Activated naive CD4-positive, alpha-beta T cell treated with anti-CD3 and anti-CD28 coated beads, Interleukin-2, amount 50 U/mL, for 24 hours (primary cell): Measurements from ENCODE around the gene MYO5A.

Experiments used
- H3K27ac Mint-ChIP-seq: one replicate; pipeline ENCODE4 v1.8.0; 2021; ENCODE audit warnings: mild to moderate bottlenecking, mixed read lengths
- H3K27me3 Mint-ChIP-seq: one replicate; pipeline ENCODE4 v1.8.0; 2021; ENCODE audit warnings: mixed read lengths
- H3K36me3 Mint-ChIP-seq: one replicate; pipeline ENCODE4 v1.8.0; 2021; ENCODE audit warnings: mixed read lengths
- H3K4me1 Mint-ChIP-seq: one replicate; pipeline ENCODE4 v1.8.0; 2021; ENCODE audit warnings: mixed read lengths
- H3K4me3 Mint-ChIP-seq: one replicate; pipeline ENCODE4 v1.8.0; 2021; ENCODE audit warnings: mild to moderate bottlenecking, mixed read lengths
- H3K9me3 Mint-ChIP-seq: one replicate; pipeline ENCODE4 v1.8.0; 2021; ENCODE audit warnings: mixed read lengths

MYO5A gene

DNA sequence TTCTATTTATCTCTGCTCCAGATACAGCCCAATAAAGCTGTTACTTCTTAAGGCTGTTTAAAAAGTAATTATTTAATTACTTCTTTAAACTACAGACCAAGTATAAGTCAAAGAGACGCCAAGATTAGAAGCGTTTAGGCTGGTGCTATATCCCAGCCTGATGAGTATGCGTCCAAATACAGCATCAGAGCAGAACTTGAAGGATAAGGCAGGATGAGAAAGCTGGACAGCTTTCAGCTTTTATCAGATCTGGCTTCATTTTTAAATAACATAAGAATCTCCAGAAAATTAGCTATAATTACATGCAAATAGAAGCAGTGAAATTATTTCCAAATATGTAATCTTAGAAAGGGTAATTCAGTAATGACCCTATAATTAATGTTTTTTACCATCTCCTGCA is 122.8 kb downstream of the MYO5A start:
- H3K4me1 Mint-ChIP-seq, result no peaks in the 10 kb centered on the region
- no peaks in the 10 kb centered on the region for H3K27me3 Mint-ChIP-seq
- no peaks in the 10 kb centered on the region for H3K9me3 Mint-ChIP-seq
- no peak overlapping the region for H3K4me3 Mint-ChIP-seq
- H3K27ac Mint-ChIP-seq, result no peak overlapping the region
- H3K36me3 Mint-ChIP-seq, result peaks cover 21% of the 10 kb centered on the region

DNA sequence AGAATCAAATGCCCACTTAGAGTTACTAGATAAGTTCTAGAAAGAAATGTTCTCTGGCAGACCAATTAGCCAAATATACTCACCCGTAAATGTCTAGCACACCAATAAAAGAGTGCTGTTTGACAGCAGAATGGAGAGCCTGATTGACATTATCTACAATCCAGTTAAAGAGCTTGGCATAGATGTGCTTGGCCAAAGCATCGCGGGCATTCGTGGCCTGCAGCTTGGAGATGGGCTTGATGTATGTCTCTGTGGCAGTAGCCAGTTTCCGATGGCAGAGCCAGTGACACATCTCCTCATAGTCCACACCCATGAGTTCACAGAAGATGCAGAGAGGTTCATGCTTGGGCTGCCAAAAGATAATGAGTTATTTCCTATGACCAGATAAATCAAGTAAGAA is 131.6 kb downstream of the MYO5A start:
- no peak overlapping the region for H3K27ac Mint-ChIP-seq
- H3K9me3 Mint-ChIP-seq, result no peaks in the 10 kb centered on the region
- H3K4me3 Mint-ChIP-seq, result no peak overlapping the region
- peaks cover 4% of the 10 kb centered on the region for H3K36me3 Mint-ChIP-seq
- H3K4me1 Mint-ChIP-seq, result no peaks in the 10 kb centered on the region
- no peaks in the 10 kb centered on the region for H3K27me3 Mint-ChIP-seq

DNA sequence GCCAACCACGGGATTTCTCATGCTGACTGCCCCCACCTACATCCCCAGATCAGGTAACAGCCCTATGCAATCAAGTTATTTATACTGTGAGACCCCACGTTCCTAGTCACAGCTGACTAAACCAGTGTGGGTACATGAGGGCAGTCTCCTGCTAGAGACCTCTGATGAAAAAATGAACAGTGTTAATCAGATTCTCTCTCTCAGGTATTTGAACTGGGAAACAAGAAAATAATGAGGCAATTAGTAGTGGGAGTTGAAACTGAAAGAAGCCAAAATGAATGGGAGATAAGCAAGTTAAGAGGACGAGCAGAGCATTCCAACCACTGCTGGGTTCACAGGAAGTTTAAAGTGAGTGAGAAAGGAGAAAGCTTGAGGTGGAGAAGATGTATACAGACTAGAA is 134.6 kb downstream of the MYO5A start:
- Mint-ChIP-seq H3K9me3 (no peaks in the 10 kb centered on the region), H3K4me3 (no peak overlapping the region), H3K27ac (no peak overlapping the region), H3K27me3 (no peaks in the 10 kb centered on the region), H3K36me3 (peaks cover 10% of the 10 kb centered on the region), H3K4me1 (no peaks in the 10 kb centered on the region)

DNA sequence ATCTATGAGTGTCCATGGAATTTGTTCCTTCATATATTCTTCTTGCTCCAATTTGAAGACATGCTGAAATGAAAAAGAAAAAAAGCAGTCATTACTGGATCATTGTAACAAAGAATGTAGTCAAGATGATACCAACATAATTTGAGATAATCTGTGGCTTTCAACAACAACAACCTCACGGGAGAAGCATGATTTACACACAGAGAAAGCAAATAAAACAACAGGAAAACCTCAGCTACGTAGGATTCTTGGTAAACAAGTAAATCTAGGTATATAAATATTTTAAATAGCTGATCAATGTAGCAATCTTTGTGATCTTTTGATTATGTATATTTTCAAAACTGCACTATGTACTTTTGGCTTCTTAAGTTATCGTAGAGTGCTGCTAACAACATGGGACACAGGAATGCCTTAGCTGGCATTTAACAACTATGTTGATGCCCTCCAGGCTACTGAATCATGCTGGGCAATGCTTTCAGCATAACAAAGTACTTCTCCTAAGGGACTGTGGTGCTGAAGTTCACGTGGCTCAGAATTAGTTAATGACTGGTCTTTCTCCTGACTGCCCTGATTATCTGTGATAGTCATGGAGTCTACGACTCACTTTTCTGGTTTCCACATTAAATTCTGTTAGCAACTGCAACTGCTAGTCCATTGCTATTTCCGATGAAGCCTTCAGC is 136.5 kb downstream of the MYO5A start:
- Mint-ChIP-seq H3K4me1 (no peaks in the 10 kb centered on the region), H3K4me3 (no peak overlapping the region), H3K36me3 (peaks cover 10% of the 10 kb centered on the region), H3K27me3 (no peaks in the 10 kb centered on the region), H3K9me3 (no peaks in the 10 kb centered on the region), H3K27ac (no peak overlapping the region)

DNA sequence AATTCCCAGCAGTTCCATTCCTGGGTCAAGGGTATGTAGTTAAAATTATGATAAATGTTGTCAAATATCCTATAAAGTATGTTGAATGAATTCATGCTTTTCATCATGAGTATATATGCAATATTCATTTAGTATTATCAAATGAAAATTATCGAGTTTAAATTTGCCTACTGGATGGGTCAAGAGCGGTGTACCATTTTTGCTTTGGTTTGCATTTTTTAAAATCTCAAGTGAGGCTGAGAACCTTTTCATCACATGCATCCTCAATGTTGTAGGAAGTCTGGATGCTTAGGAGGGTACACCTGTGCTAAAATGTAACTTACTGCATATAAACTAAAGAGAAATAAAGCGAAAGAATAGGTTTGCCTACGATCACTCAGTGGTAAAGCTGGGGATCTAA is 137.6 kb downstream of the MYO5A start:
- no peaks in the 10 kb centered on the region for H3K4me1 Mint-ChIP-seq
- peaks cover 8% of the 10 kb centered on the region for H3K36me3 Mint-ChIP-seq
- no peak overlapping the region for H3K4me3 Mint-ChIP-seq
- H3K27ac Mint-ChIP-seq, result no peak overlapping the region
- no peaks in the 10 kb centered on the region for H3K9me3 Mint-ChIP-seq
- no peaks in the 10 kb centered on the region for H3K27me3 Mint-ChIP-seq

DNA sequence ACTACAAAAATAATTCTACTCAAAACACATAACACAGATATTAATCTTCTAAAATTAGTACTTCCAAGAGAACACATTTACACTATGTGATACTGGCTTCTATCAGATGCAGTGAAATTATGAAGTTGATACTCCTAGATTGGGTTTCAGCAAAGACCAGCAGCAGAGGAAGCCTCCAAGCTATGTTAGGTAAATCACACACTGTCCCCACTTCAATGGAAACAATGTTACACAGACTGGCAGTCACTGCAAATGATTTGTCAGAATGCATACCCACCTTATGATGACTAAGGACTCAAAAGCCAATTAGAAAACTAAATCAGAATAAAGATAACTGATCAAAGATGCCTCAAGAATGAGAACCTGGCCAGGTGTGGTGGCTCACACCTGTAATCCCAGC is 143.0 kb downstream of the MYO5A start:
- no peak overlapping the region for H3K4me3 Mint-ChIP-seq
- peaks cover 13% of the 10 kb centered on the region for H3K36me3 Mint-ChIP-seq
- no peaks in the 10 kb centered on the region for H3K27me3 Mint-ChIP-seq
- H3K4me1 Mint-ChIP-seq, result peaks cover 8% of the 10 kb centered on the region
- H3K9me3 Mint-ChIP-seq, result no peaks in the 10 kb centered on the region
- no peak overlapping the region for H3K27ac Mint-ChIP-seq

DNA sequence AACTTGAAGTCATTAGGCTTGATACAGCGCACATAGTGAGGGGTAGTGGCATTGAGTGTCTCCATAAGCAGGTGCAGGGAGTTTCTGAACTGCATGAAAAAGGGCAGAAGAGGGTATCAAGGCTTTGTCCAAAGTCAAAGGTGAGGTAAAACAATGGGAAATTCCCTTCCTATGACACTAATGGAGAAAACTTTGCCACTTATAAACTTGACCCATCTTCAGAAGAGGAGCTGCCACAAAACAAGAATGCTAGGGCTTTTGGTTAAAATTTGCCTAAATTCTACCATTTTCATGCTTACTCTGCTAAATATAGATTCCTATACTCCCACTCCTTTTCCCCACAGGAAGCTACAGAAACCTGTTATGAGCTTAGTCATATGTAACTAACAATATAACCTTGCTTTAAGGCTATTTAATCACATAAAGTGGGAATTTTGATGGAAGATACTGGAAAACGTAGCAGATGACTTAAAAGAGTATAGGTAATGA is 145.5 kb downstream of the MYO5A start:
- H3K9me3 Mint-ChIP-seq, result no peaks in the 10 kb centered on the region
- no peak overlapping the region for H3K4me3 Mint-ChIP-seq
- H3K27me3 Mint-ChIP-seq, result no peaks in the 10 kb centered on the region
- H3K36me3 Mint-ChIP-seq, result peaks cover 17% of the 10 kb centered on the region
- H3K27ac Mint-ChIP-seq, result no peak overlapping the region
- H3K4me1 Mint-ChIP-seq, result peaks cover 8% of the 10 kb centered on the region

DNA sequence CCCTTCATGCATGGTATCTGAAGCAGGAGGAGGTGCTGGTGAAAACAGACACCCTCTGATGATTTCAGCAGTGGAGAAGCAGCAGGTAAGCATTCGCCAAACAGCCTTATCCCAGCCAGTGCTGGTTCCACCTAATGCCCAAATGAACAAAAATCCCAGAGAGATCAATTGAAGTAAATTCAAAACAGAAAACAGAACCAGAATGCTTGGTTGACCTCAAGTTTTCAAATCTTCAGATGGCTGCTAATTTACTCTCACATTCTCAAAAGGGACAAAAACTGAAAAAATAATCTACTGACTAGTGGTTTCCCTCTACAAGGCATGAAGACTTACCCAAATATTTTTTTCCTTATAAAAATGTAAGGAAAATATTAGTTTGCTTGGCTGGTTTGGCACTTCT is 146.0 kb downstream of the MYO5A start:
- H3K27ac Mint-ChIP-seq, result no peak overlapping the region
- no peak overlapping the region for H3K4me3 Mint-ChIP-seq
- peaks cover 18% of the 10 kb centered on the region for H3K36me3 Mint-ChIP-seq
- no peaks in the 10 kb centered on the region for H3K27me3 Mint-ChIP-seq
- peaks cover 8% of the 10 kb centered on the region for H3K4me1 Mint-ChIP-seq
- H3K9me3 Mint-ChIP-seq, result no peaks in the 10 kb centered on the region

DNA sequence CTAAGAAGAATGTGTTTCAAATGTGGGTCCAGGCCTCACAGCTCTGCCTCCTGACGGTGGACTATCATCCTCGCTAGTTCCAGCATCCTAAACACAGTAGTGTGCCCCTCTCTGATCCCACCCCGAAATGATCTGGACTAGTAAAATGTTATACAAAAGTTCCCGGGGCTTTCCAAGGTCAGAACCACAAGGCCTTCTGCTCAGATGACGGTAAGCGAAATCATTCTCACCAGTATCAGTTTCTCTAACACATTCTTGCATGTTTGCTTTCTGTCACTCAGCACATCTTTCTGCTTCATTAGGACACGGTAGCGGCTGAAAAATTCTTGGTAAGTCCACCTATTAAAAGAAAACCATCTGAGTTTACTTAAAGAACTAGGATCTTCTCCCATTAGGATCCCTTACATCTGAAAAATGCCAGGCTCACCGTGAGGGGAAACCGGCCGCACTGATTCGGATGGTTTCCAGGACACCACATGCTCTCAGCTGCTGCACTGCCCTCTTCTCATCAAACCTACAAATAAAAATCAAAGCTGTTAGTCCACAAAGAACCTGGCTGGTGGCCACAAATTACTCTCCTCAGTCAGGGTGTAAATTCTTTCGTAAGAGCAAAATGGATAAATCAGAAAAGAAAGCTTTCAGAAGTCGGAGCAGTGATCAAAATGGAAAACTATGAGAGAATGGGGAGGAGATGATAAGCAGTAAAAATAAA is 149.1 kb downstream of the MYO5A start:
- Mint-ChIP-seq H3K36me3 (peaks cover 35% of the 10 kb centered on the region), H3K27ac (no peak overlapping the region), H3K4me3 (no peak overlapping the region), H3K9me3 (no peaks in the 10 kb centered on the region), H3K27me3 (no peaks in the 10 kb centered on the region), H3K4me1 (peaks cover 8% of the 10 kb centered on the region)

DNA sequence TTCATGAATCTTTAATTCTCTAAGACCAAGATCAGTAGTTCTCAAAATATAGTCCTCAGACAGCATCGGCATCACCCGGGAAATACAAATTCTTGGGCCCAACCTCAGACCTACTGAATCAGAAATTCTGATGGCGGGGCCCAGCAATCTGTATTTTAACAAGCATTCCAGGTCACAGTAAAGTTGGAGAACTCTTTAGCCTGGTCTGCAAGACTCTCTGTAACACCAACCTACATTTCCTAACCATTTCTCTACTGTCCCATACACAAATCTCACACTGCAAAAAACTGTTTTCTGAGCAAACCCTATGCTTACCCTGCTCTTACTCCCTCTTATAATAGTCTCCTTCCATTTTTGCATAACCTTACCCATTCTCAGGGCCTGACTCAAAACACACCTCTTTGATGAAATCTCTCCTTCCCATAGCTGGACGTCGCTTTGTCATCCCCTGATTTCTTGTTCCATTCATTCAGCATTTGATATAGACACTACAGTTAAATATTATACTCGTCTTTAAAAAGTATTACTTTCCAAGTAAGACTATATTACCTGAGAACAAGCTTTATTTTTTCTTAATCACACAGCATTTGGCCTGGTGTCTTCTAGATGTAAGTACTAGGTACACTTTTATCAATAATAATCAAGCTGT is 149.8 kb downstream of the MYO5A start:
- Mint-ChIP-seq H3K9me3 (no peaks in the 10 kb centered on the region), H3K4me1 (peaks cover 8% of the 10 kb centered on the region), H3K27me3 (no peaks in the 10 kb centered on the region), H3K36me3 (peaks cover 38% of the 10 kb centered on the region), H3K27ac (no peak overlapping the region), H3K4me3 (no peak overlapping the region)

DNA sequence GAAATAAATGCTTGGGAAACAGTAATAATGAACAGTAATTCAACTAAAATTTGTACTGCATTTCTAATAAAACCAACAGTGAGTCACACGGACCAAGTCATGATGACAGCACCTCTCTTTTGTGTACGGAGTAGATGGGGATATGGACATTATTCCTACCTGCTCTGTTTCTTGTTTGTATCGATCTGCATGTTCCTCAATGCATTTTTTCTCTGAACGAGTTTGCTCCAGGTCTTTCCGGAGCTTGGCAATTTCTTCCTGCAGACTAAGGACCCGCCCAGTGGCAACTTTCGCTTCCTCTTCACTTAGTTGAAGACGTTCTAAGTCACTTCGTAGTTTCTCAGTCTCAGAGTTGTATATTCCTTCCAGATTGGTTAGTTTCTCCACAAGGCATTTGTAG is 158.7 kb downstream of the MYO5A start:
- Mint-ChIP-seq H3K9me3 (no peaks in the 10 kb centered on the region), H3K27ac (no peak overlapping the region), H3K27me3 (no peaks in the 10 kb centered on the region), H3K4me1 (no peaks in the 10 kb centered on the region), H3K4me3 (no peak overlapping the region), H3K36me3 (peaks cover 26% of the 10 kb centered on the region)

DNA sequence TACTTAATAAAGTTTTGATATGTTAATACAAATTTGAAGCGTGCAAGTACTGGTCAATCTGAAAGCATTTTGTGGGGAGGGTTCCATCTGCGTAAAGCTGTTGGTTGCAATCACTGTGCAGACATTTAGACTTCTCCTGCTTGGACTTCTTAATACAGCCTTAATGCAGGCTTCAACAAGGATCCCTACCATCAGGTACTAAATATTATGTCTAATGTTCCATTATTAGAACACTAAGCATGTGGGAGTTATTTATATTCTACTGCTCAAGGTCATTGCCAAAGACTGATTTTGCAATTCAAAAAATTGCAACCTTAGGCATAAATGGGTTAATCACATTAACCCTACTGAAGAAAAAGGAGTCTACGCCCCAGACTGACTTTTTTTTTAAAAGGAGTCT is 159.2 kb downstream of the MYO5A start:
- no peak overlapping the region for H3K4me3 Mint-ChIP-seq
- no peak overlapping the region for H3K27ac Mint-ChIP-seq
- H3K4me1 Mint-ChIP-seq, result no peaks in the 10 kb centered on the region
- no peaks in the 10 kb centered on the region for H3K9me3 Mint-ChIP-seq
- H3K27me3 Mint-ChIP-seq, result no peaks in the 10 kb centered on the region
- peaks cover 25% of the 10 kb centered on the region for H3K36me3 Mint-ChIP-seq

DNA sequence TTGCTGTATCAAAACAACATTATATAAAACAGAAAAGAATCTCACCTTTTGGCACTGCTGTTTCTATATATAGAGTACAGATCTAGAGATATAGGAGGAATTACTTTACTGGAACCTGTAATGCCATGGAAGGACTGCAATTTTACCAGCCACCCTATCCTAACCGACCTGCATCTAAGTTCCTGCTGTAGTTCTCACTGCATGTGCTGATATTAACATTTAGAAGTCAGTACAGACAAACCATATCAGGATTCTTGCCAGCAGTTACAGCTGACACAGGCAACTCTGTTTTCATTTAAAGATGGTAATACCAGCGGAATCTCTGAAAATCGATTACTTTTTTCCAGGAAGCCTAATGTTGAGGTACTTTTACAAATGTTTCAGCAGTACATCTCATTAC is 159.7 kb downstream of the MYO5A start:
- Mint-ChIP-seq H3K4me1 (no peaks in the 10 kb centered on the region), H3K36me3 (peaks cover 22% of the 10 kb centered on the region), H3K27me3 (no peaks in the 10 kb centered on the region), H3K9me3 (no peaks in the 10 kb centered on the region), H3K27ac (no peak overlapping the region), H3K4me3 (no peak overlapping the region)

DNA sequence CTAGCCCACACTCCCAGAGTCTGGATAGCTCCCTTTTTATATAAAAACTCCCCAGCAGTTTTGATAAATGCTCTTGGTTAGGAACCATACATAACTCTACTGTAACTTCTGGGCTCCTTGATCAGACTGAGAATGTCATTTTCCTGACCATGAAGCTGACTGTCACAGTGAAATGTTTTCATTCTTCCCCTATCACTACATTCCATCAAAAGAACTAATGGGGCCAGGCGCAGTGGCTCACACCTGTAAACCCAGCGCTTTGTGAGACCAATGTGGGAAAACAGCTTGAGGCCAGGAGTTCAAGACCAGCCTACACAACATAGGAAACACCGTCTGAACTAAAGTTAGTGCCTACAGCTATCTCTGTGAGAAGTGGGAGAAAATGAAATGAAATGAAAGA is 160.3 kb downstream of the MYO5A start:
- peaks cover 22% of the 10 kb centered on the region for H3K36me3 Mint-ChIP-seq
- no peaks in the 10 kb centered on the region for H3K9me3 Mint-ChIP-seq
- H3K4me1 Mint-ChIP-seq, result no peaks in the 10 kb centered on the region
- no peak overlapping the region for H3K27ac Mint-ChIP-seq
- no peak overlapping the region for H3K4me3 Mint-ChIP-seq
- no peaks in the 10 kb centered on the region for H3K27me3 Mint-ChIP-seq

DNA sequence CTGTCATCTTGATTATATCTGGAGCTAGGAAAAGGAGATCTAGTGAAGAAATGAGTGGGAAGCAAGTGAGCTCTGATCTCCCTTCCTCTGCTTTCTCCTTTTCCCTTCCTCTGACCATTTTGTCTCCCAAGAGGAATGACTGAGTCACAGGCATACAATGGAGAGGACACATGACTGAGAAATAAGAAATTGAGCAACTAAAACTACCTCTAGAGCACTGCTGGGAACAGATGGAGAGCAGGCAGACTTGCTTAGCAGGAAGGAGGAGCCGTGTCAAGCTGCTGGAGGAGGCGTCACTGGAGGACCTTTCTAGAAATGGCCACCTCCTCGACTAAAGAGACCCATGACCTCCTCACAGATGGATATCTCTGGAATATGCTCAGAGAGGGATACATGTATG is 166.2 kb downstream of the MYO5A start:
- no peak overlapping the region for H3K27ac Mint-ChIP-seq
- H3K4me1 Mint-ChIP-seq, result no peaks in the 10 kb centered on the region
- no peaks in the 10 kb centered on the region for H3K27me3 Mint-ChIP-seq
- no peak overlapping the region for H3K4me3 Mint-ChIP-seq
- H3K9me3 Mint-ChIP-seq, result no peaks in the 10 kb centered on the region
- peaks cover 11% of the 10 kb centered on the region for H3K36me3 Mint-ChIP-seq

DNA sequence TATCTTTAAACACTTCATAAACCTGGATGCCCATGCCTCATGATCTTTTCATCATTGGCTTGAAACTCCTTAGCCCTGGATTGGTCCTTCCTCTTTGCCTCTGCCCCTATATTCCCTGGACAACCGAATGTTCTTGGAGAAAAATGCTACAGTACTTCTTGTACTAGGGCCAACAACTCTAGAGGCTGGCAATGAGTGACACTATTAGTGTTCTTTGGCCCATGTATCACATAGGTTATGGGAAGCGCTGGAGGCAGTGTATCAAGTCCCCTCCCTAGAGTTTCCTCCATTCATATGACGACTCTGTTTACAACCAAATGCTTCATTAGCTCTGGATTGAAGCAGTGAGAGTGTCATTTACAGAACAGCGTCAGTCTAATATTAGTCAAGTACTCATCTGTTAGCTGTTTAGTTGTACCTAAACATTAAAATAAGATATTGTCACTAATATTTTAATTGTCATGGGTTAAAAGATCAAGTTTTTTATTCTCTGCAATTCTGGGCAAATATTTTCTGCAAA is 166.6 kb downstream of the MYO5A start:
- Mint-ChIP-seq H3K9me3 (no peaks in the 10 kb centered on the region), H3K27me3 (no peaks in the 10 kb centered on the region), H3K4me1 (no peaks in the 10 kb centered on the region), H3K27ac (no peak overlapping the region), H3K36me3 (peaks cover 11% of the 10 kb centered on the region), H3K4me3 (no peak overlapping the region)
